ENCODE results near the gene OR10J1.
"Not testable (repeated sequence)": the region's sequence is repeated elsewhere in the genome, so short reads cannot be mapped to it uniquely, and the experiment has no call there.

Gene OR10J1

DNA sequence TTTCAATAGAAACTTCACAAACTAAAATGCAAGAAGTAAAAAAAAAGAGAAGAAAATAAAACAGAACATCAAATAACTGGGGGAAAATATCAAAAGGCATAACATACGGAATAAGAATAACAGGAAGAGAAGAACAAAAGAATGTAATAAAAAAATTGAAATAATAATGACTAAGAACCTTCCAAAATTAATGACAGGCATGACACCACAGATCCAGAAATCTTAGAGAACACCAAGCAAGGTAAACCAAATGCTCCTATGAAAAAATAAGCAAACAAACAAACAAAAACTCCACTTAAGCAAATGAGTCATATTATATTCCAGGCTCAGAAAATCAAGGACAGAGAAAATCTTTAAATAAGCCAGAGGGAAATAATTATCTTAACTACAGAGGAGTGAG, 8.7 kb downstream of the OR10J1 start:
- Histone ChIP-seq H3K4me3 (ENCODE audit: low read length) (no peak overlapping the region), H4K20me1 (ENCODE audit: control insufficient read depth, insufficient read depth, low read depth, low read length) (no peaks in the 10 kb centered on the region), H3K27ac (ENCODE audit: low read depth, low read length) (no peak overlapping the region), H3K36me3 (ENCODE audit: control insufficient read depth, low read length) (no peaks in the 10 kb centered on the region), H3K27me3 (ENCODE audit: control insufficient read depth, low read length) (no peaks in the 10 kb centered on the region), H3K4me1 (ENCODE audit: control insufficient read depth, low read length) (no peaks in the 10 kb centered on the region), H3F3A (ENCODE audit: control insufficient read depth, insufficient read depth) (no peaks in the 10 kb centered on the region), H3K9me3 (ENCODE audit: control insufficient read depth, insufficient read depth, low read length) (no peaks in the 10 kb centered on the region), H3K79me2 (ENCODE audit: control insufficient read depth, low read length) (no peaks in the 10 kb centered on the region), H3K4me2 (ENCODE audit: low read length) (no peak overlapping the region), H3K9me2 (replicated peaks; ENCODE audit: control insufficient read depth, low read length) (no peaks in the 10 kb centered on the region)
- no peak for TF ChIP-seq EZH2phosphoT487 (IDR thresholded peaks at IDR 0.05; ENCODE audit: borderline replicate concordance, low read length)
- TF ChIP-seq, protein P1, sequence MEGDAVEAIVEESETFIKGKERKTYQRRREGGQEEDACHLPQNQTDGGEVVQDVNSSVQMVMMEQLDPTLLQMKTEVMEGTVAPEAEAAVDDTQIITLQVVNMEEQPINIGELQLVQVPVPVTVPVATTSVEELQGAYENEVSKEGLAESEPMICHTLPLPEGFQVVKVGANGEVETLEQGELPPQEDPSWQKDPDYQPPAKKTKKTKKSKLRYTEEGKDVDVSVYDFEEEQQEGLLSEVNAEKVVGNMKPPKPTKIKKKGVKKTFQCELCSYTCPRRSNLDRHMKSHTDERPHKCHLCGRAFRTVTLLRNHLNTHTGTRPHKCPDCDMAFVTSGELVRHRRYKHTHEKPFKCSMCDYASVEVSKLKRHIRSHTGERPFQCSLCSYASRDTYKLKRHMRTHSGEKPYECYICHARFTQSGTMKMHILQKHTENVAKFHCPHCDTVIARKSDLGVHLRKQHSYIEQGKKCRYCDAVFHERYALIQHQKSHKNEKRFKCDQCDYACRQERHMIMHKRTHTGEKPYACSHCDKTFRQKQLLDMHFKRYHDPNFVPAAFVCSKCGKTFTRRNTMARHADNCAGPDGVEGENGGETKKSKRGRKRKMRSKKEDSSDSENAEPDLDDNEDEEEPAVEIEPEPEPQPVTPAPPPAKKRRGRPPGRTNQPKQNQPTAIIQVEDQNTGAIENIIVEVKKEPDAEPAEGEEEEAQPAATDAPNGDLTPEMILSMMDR (IDR thresholded peaks at IDR 0.05; ENCODE audit: low read depth, low read length, poor library complexity, severe bottlenecking), result no peak

DNA sequence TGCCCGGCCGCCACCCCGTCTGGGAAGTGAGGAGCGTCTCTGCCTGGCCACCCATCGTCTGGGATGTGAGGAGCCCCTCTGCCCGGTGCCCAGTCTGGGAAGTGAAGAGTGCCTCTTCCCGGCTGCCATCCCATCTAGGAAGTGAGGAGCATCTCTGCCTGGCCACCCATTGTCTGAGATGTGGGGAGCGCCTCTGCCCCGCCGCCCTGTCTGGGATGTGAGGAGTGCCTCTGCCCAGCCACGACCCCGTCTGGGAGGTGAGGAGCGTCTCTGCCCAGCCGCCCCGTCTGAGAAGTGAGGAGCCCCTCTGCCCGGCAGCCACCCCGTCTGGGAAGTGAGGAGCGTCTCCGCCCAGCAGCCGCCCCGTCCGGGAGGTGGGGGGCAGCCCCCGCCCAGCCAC, 10.1 kb downstream of the OR10J1 start:
- H4K20me1 ChIP-seq (ENCODE audit: control insufficient read depth, insufficient read depth, low read depth, low read length); H3K9me3 ChIP-seq (ENCODE audit: control insufficient read depth, insufficient read depth, low read length); H3K4me3 ChIP-seq (ENCODE audit: low read length); H3K27ac ChIP-seq (ENCODE audit: low read depth, low read length); H3K27me3 ChIP-seq (ENCODE audit: control insufficient read depth, low read length); H3K4me2 ChIP-seq (ENCODE audit: low read length); H3K36me3 ChIP-seq (ENCODE audit: control insufficient read depth, low read length); H3K9me2 ChIP-seq (replicated peaks; ENCODE audit: control insufficient read depth, low read length); H3K4me1 ChIP-seq (ENCODE audit: control insufficient read depth, low read length); H3F3A ChIP-seq (ENCODE audit: control insufficient read depth, insufficient read depth); H3K79me2 ChIP-seq (ENCODE audit: control insufficient read depth, low read length): not testable (repeated sequence)

- no peaks in the 10 kb centered on the region for H4K20me1 ChIP-seq (ENCODE audit: control insufficient read depth, insufficient read depth, low read depth, low read length)
- H3K4me1 ChIP-seq (ENCODE audit: control insufficient read depth, low read length), result no peaks in the 10 kb centered on the region
- TF ChIP-seq, protein P1 (IDR thresholded peaks at IDR 0.05; ENCODE audit: low read depth, low read length, poor library complexity, severe bottlenecking), result no peak
- no peak for TF ChIP-seq EZH2phosphoT487 (IDR thresholded peaks at IDR 0.05; ENCODE audit: borderline replicate concordance, low read length)
- no peak overlapping the region for H3K4me2 ChIP-seq (ENCODE audit: low read length)
- H3K4me3 ChIP-seq (ENCODE audit: low read length), result no peak overlapping the region
- H3K79me2 ChIP-seq (ENCODE audit: control insufficient read depth, low read length), result no peaks in the 10 kb centered on the region
- H3K9me2 ChIP-seq (replicated peaks; ENCODE audit: control insufficient read depth, low read length), result no peaks in the 10 kb centered on the region
- H3K27ac ChIP-seq (ENCODE audit: low read depth, low read length), result no peak overlapping the region
- H3K36me3 ChIP-seq (ENCODE audit: control insufficient read depth, low read length), result no peaks in the 10 kb centered on the region
- no peaks in the 10 kb centered on the region for H3F3A ChIP-seq (ENCODE audit: control insufficient read depth, insufficient read depth)
- peaks cover 8% of the 10 kb centered on the region; the same call in 1 of the 2 replicates for H3K9me3 ChIP-seq (ENCODE audit: control insufficient read depth, insufficient read depth, low read length)
- H3K27me3 ChIP-seq (ENCODE audit: control insufficient read depth, low read length), result no peaks in the 10 kb centered on the region
Observed at GRCh38 chr1:159459551-159459950, 20.0 kb downstream of the OR10J1 start.

- H3K27ac ChIP-seq (ENCODE audit: low read depth, low read length), result no peak overlapping the region
- H3K4me2 ChIP-seq (ENCODE audit: low read length), result no peak overlapping the region
- H3K9me3 ChIP-seq (ENCODE audit: control insufficient read depth, insufficient read depth, low read length), result peaks cover 8% of the 10 kb centered on the region; the same call in 1 of the 2 replicates
- TF ChIP-seq EZH2phosphoT487 (IDR thresholded peaks at IDR 0.05; ENCODE audit: borderline replicate concordance, low read length), result no peak
- TF ChIP-seq, protein P1 (IDR thresholded peaks at IDR 0.05; ENCODE audit: low read depth, low read length, poor library complexity, severe bottlenecking), result no peak
- H3K27me3 ChIP-seq (ENCODE audit: control insufficient read depth, low read length), result no peaks in the 10 kb centered on the region
- no peaks in the 10 kb centered on the region for H3F3A ChIP-seq (ENCODE audit: control insufficient read depth, insufficient read depth)
- H3K4me3 ChIP-seq (ENCODE audit: low read length), result no peak overlapping the region
- H3K4me1 ChIP-seq (ENCODE audit: control insufficient read depth, low read length), result no peaks in the 10 kb centered on the region
- no peaks in the 10 kb centered on the region for H3K79me2 ChIP-seq (ENCODE audit: control insufficient read depth, low read length)
- H3K9me2 ChIP-seq (replicated peaks; ENCODE audit: control insufficient read depth, low read length), result no peaks in the 10 kb centered on the region
- H4K20me1 ChIP-seq (ENCODE audit: control insufficient read depth, insufficient read depth, low read depth, low read length), result no peaks in the 10 kb centered on the region
- no peaks in the 10 kb centered on the region for H3K36me3 ChIP-seq (ENCODE audit: control insufficient read depth, low read length)
Observed at GRCh38 chr1:159465191-159465603, 25.7 kb downstream of the OR10J1 start.
